K562 (cell line): ENCODE data around the gene LRGUK. TPM values are rescaled to one million over a fixed set of nuclear protein-coding genes. Genes with fewer than 3 reads are reported as not detected.

Experiments used
- CBFA2T3 ChIP-seq: fragments of 450-650 bp; IDR thresholded peaks from 2 replicates; pipeline ENCODE4 v1.6.1; 2017
- ELF4 ChIP-seq: fragments of 450-650 bp; formaldehyde crosslinking; IDR thresholded peaks from 2 replicates; pipeline ENCODE4 v1.4.0; 2022; ENCODE audit warnings: missing genetic modification characterization
- ERF ChIP-seq: fragments of 450-650 bp; formaldehyde crosslinking; IDR thresholded peaks from 2 replicates; pipeline ENCODE4 v1.4.0; 2020; ENCODE audit warnings: mild to moderate bottlenecking, mixed read lengths
- KLF16 ChIP-seq: IDR thresholded peaks from 2 replicates; pipeline ENCODE4 v1.6.1; 2016; ENCODE audit warnings: antibody characterized with exemption
- MLLT1 ChIP-seq, 2 experiments: fragments of 450-650 bp; IDR thresholded peaks; 2 replicates each; pipeline ENCODE4 v1.6.1; 2016
- MNT ChIP-seq, 2 experiments: fragments of 450-650 bp; conservative IDR thresholded peaks; 2 replicates each; pipeline ENCODE4 v1.6.1; 2017; ENCODE audit warnings: mild to moderate bottlenecking in 2 of 2, moderate library complexity in 2 of 2
- MYBL2 ChIP-seq, 2 experiments: fragments of 450-650 bp in 1 of 2; sonication (generic) in 1 of 2; formaldehyde crosslinking in 1 of 2; IDR thresholded peaks; 2 replicates each; pipeline versions ENCODE4 v1.6.1 to v1.8.1; 2017 to 2022; ENCODE audit warnings: borderline replicate concordance in 1 of 2, inconsistent platforms in 1 of 2, low read depth in 1 of 2, mild to moderate bottlenecking in 1 of 2, missing genetic modification reagents in 1 of 2, moderate library complexity in 1 of 2
- MYC ChIP-seq, 2 experiments: fragments of 250-450 bp in 1 of 2; sonication (Bioruptor Pico) in 1 of 2; IDR thresholded peaks; 2 replicates each; pipeline versions ENCODE4 v1.5.1 to v1.6.1; 2012 to 2021; ENCODE audit warnings: low read depth in 2 of 2, borderline replicate concordance in 1 of 2, improper control_type of control experiment in 1 of 2, low read length in 1 of 2, mild to moderate bottlenecking in 1 of 2, moderate library complexity in 1 of 2
- NR1H2 ChIP-seq: sonication (generic); formaldehyde crosslinking; IDR thresholded peaks from 2 replicates; pipeline ENCODE4 v1.4.0; 2020; ENCODE audit warnings: mild to moderate bottlenecking, missing genetic modification reagents
- OTX1 ChIP-seq: fragments of 450-650 bp; formaldehyde crosslinking; IDR thresholded peaks from 2 replicates; pipeline ENCODE4 v1.4.0; 2022; ENCODE audit warnings: mild to moderate bottlenecking
- POLR2A ChIP-seq: fragments of 450-650 bp; conservative IDR thresholded peaks from 2 replicates; pipeline ENCODE4 v1.6.1; 2016
- RCOR1 ChIP-seq, 2 experiments: IDR thresholded peaks; 2 replicates each; pipeline ENCODE4 v1.6.1; 2012; ENCODE audit warnings: low read depth in 2 of 2, low read length in 2 of 2, borderline replicate concordance in 1 of 2, improper control_type of control experiment in 1 of 2
- STAG1 ChIP-seq: sonication (generic); formaldehyde crosslinking; IDR thresholded peaks from 2 replicates; pipeline ENCODE4 v1.5.0; 2020; ENCODE audit warnings: missing genetic modification reagents, borderline replicate concordance
- TCF3 ChIP-seq: sonication (generic); formaldehyde crosslinking; IDR thresholded peaks from 2 replicates; pipeline ENCODE4 v1.4.0; 2020; ENCODE audit warnings: mild to moderate bottlenecking, missing genetic modification reagents
- ZBTB40 ChIP-seq, 2 experiments: fragments of 450-650 bp in 1 of 2; sonication (generic) in 1 of 2; formaldehyde crosslinking in 1 of 2; IDR thresholded peaks; 2 replicates each; pipeline versions ENCODE4 v1.7.1 to v1.9.0; 2016 to 2022; ENCODE audit warnings: inconsistent platforms in 1 of 2, mild to moderate bottlenecking in 1 of 2, missing genetic modification reagents in 1 of 2
- polyA plus RNA-seq, 8 experiments: library from polyadenylated mRNA; depleted of rRNA in 4 of 8; stranded (reverse) in 5 of 8; unstranded in 3 of 8; fragments of >200 nt; fragmentation: Nextera tagmentation in 2 of 8; fragmentation: Illumina TruSeq in 1 of 8; extraction: Ambion mirVana in 2 of 8; extraction: Trizol in 1 of 8; gene quantifications; 2 replicates each; pipeline versions ENCODE4 v1.2.1 to v1.2.3, GENCODE V29; 2011 to 2014; ENCODE audit warnings: inconsistent platforms in 1 of 8, missing spikeins in 1 of 8
- total RNA-seq, 7 experiments: library from RNA; depleted of rRNA in 6 of 7; stranded (reverse); fragments of >200 nt in 6 of 7; fragmentation: Illumina TruSeq in 2 of 7; extraction: Trizol in 2 of 7; gene quantifications; 2 replicates each; pipeline versions ENCODE4 v1.2.1 to v1.2.3, GENCODE V29; 2011 to 2021; ENCODE audit warnings: low replicate concordance in 1 of 7

LRGUK gene
- total and polyA plus RNA-seq, 9 of the 15 experiments (the other 6 are each of a cell fraction or from before 2014, with no cell fraction given): 0.04 to 0.33 (median 0.18) TPM

- TF ChIP-seq ZBTB40 (IDR thresholded peaks at IDR 0.05): no peak
- TF ChIP-seq ZBTB40 (CRISPR knock-in tag; IDR thresholded peaks at IDR 0.05): no peak
- TF ChIP-seq MNT (conservative IDR thresholded peaks at IDR 0.05): no peak
- TF ChIP-seq KLF16: peak; percentile 83
- peak; percentile 97 for TF ChIP-seq CBFA2T3
- 0 out of 2 replicates have a peak, but pooled peaks have one; percentile 28 for TF ChIP-seq OTX1 (CRISPR knock-in tag)
- no peak for TF ChIP-seq STAG1 (CRISPR knock-in tag)
- 0 out of 2 replicates have a peak, but pooled peaks have one; percentile 33 for TF ChIP-seq ELF4 (CRISPR knock-in tag)
- TF ChIP-seq MYBL2 (IDR thresholded peaks at IDR 0.05; ENCODE audit: low read depth): no peak
- no peak for TF ChIP-seq MYBL2 (CRISPR knock-in tag; IDR thresholded peaks at IDR 0.05; ENCODE audit: borderline replicate concordance)
- no peak for TF ChIP-seq ERF
- peak; percentile 96 for TF ChIP-seq TCF3
- peak; percentile 65 for TF ChIP-seq POLR2A
- TF ChIP-seq MYC (IDR thresholded peaks at IDR 0.05; ENCODE audit: low read depth, low read length): peak; percentile 49; the same call in 1 of the 2 replicates
- TF ChIP-seq MYC (CRISPR knock-in tag; IDR thresholded peaks at IDR 0.05; ENCODE audit: borderline replicate concordance, low read depth): no peak
- peak; percentile 92 to 93 for TF ChIP-seq RCOR1 (IDR thresholded peaks at IDR 0.05; ENCODE audit: borderline replicate concordance in 1 of 2, low read depth in 2 of 2, low read length in 2 of 2)
- no peak for TF ChIP-seq NR1H2
- TF ChIP-seq MLLT1 (IDR thresholded peaks at IDR 0.05): peak in 1 of 2 experiments; percentile 69; a peak in 1 of 4 replicates
Measured at GRCh38 chr7:134209322-134210015, 82.3 kb downstream of the LRGUK start (continued).
